IMR-90 (cell line): ENCODE measurements around the gene WSB1. TPM values are rescaled to one million over a fixed set of nuclear protein-coding genes. Genes with fewer than 3 reads are reported as not detected.

Experiments
- ATAC-seq: fragments of 200-7000 bp; cut with Tn5 transposase; 2 replicates; pipeline ENCODE4 v1.9.1; 2020; ENCODE audit warnings: low read depth, mild to moderate bottlenecking, moderate library complexity
- BruUV-seq: library from RNA; stranded (reverse); fragments of 400-500 nt; replicated peaks from 2 replicates; lab custom pipeline; 2021; lab: Mats Ljungman, UMichigan
- CTCF ChIA-PET: fragments of 300-600 bp; formaldehyde crosslinking; extraction: SDS; loops from one replicate; lab custom pipeline; 2021; ENCODE audit warnings: antibody characterized with exemption; lab: Yijun Ruan, JAX
- POLR2A ChIA-PET: fragments of 300-600 bp; sonication (Branson Sonifier 250); formaldehyde crosslinking; loops from one replicate; lab custom pipeline; 2022; ENCODE audit warnings: antibody characterized with exemption; ENCODE audit not compliant: unreplicated experiment; lab: Charles Lee
- DNase-seq: peaks from one replicate; pipeline ENCODE4 v3.0.0; 2013
- H2AFZ ChIP-seq: replicated peaks from 2 replicates; pipeline ENCODE3; 2013; ENCODE audit warnings: low read length, mild to moderate bottlenecking; ENCODE audit not compliant: poor library complexity
- H2AK5ac ChIP-seq: 2 replicates; pipeline ENCODE4 v1.6.1; 2013; ENCODE audit warnings: low read depth, low read length, inconsistent platforms
- H2AK9ac ChIP-seq: replicated peaks from 2 replicates; pipeline ENCODE3; 2013; ENCODE audit warnings: mild to moderate bottlenecking, low read depth, low read length, moderate library complexity; ENCODE audit not compliant: poor library complexity
- H2BK120ac ChIP-seq: 2 replicates; pipeline ENCODE4 v1.6.1; 2013; ENCODE audit warnings: low read depth, low read length, inconsistent platforms
- H2BK15ac ChIP-seq: 3 replicates; pipeline ENCODE4 v1.6.1; 2013; ENCODE audit warnings: low read depth, low read length, inconsistent platforms
- H2BK20ac ChIP-seq: 2 replicates; pipeline ENCODE4 v1.6.1; 2013; ENCODE audit warnings: low read depth, mild to moderate bottlenecking, inconsistent platforms, low read length, moderate library complexity
- H2BK5ac ChIP-seq: 2 replicates; pipeline ENCODE4 v1.6.1; 2013; ENCODE audit warnings: mild to moderate bottlenecking, low read depth, low read length, inconsistent platforms; ENCODE audit not compliant: poor library complexity, severe bottlenecking
- H3K14ac ChIP-seq: replicated peaks from 2 replicates; pipeline ENCODE4 v1.6.1; 2013; ENCODE audit warnings: low read depth, low read length, inconsistent platforms
- H3K18ac ChIP-seq: 2 replicates; pipeline ENCODE4 v1.6.1; 2013; ENCODE audit warnings: low read depth, low read length, control low read depth
- H3K23ac ChIP-seq: 2 replicates; pipeline ENCODE4 v1.6.1; 2013; ENCODE audit warnings: low read depth, low read length, inconsistent platforms
- H3K27ac ChIP-seq: 2 replicates; pipeline ENCODE4 v1.5.1; 2013; ENCODE audit warnings: mild to moderate bottlenecking, control low read depth, low read length; ENCODE audit not compliant: insufficient read depth
- H3K27me3 ChIP-seq: 2 replicates; pipeline ENCODE4 v1.6.1; 2013; ENCODE audit warnings: low read length; ENCODE audit not compliant: control insufficient read depth, insufficient read depth
- H3K36me3 ChIP-seq: 2 replicates; pipeline ENCODE4 v1.6.1; 2013; ENCODE audit warnings: low read length, mixed read lengths; ENCODE audit not compliant: control insufficient read depth, insufficient read depth
- H3K4ac ChIP-seq: 2 replicates; pipeline ENCODE4 v1.6.1; 2013; ENCODE audit warnings: low read depth, low read length, inconsistent platforms
- H3K4me1 ChIP-seq: 2 replicates; pipeline ENCODE4 v1.6.1; 2013; ENCODE audit warnings: low read length, mixed read lengths; ENCODE audit not compliant: control insufficient read depth, insufficient read depth
- H3K4me2 ChIP-seq: 2 replicates; pipeline ENCODE4 v1.6.1; 2013; ENCODE audit warnings: low read depth, mild to moderate bottlenecking, control low read depth, low read length, moderate library complexity
- H3K4me3 ChIP-seq: 2 replicates; pipeline ENCODE4 v1.5.1; 2013; ENCODE audit warnings: low read depth, mild to moderate bottlenecking, control low read depth, low read length, moderate library complexity; ENCODE audit not compliant: insufficient read depth
- H3K56ac ChIP-seq: 2 replicates; pipeline ENCODE4 v1.6.1; 2013; ENCODE audit warnings: low read length, inconsistent platforms; ENCODE audit not compliant: insufficient read depth; ENCODE audit errors: extremely low read depth
- H3K79me1 ChIP-seq, 2 experiments: 2 replicates each; pipeline ENCODE4 v1.6.1; 2013; ENCODE audit warnings: low read length in 2 of 2, inconsistent platforms in 1 of 2, low read depth in 1 of 2
- H3K9ac ChIP-seq: 2 replicates; pipeline ENCODE4 v1.6.1; 2013; ENCODE audit warnings: low read depth, low read length, control low read depth
- H3K9me1 ChIP-seq: 2 replicates; pipeline ENCODE4 v1.6.1; 2013; ENCODE audit warnings: low read length, inconsistent platforms; ENCODE audit not compliant: insufficient read depth
- H3K9me3 ChIP-seq: 2 replicates; pipeline ENCODE4 v1.6.1; 2013; ENCODE audit warnings: low read length; ENCODE audit not compliant: control insufficient read depth, insufficient read depth
- H4K20me1 ChIP-seq: 2 replicates; pipeline ENCODE4 v1.6.1; 2013; ENCODE audit warnings: low read length, inconsistent platforms; ENCODE audit not compliant: insufficient read depth
- H4K5ac ChIP-seq: 2 replicates; pipeline ENCODE4 v1.6.1; 2013; ENCODE audit warnings: mild to moderate bottlenecking, low read depth, low read length, control low read depth
- H4K8ac ChIP-seq, 2 experiments: 2 replicates each; pipeline ENCODE4 v1.6.1; 2013; ENCODE audit warnings: low read depth in 2 of 2, low read length in 2 of 2, control low read depth in 1 of 2, inconsistent platforms in 1 of 2
- H4K91ac ChIP-seq: 2 replicates; pipeline ENCODE4 v1.6.1; 2013; ENCODE audit warnings: low read depth, low read length, inconsistent platforms; ENCODE audit not compliant: insufficient read depth
- CEBPB ChIP-seq: IDR thresholded peaks from 2 replicates; pipeline ENCODE4 v1.6.1; 2012; ENCODE audit warnings: low read depth, low read length, improper control_type of control experiment
- MAFK ChIP-seq: IDR thresholded peaks from 2 replicates; pipeline ENCODE4 v1.6.1; 2012; ENCODE audit warnings: low read depth, low read length, improper control_type of control experiment
- MXI1 ChIP-seq: IDR thresholded peaks from 2 replicates; pipeline ENCODE4 v1.6.1; 2012; ENCODE audit warnings: low read depth, mild to moderate bottlenecking, low read length, moderate library complexity, borderline replicate concordance
- RAD21 ChIP-seq: IDR thresholded peaks from 2 replicates; pipeline ENCODE4 v1.6.1; 2012; ENCODE audit warnings: low read length, improper control_type of control experiment
- USF2 ChIP-seq: fragments of 150-350 bp; IDR thresholded peaks from 2 replicates; pipeline ENCODE4 v1.6.1; 2017; ENCODE audit warnings: mild to moderate bottlenecking, antibody characterized with exemption, low read length, low read depth
- WGBS, 2 experiments: methylation state at CpG; one replicate each; pipeline versions ENCODE4 v1.1.5 to v1.1.7; 2013; ENCODE audit warnings: missing lambda C conversion rate in 2 of 2; ENCODE audit not compliant: insufficient read length in 1 of 2; ENCODE audit errors: extremely low coverage in 2 of 2; 5-methylcytosine and 5-hydroxymethylcytosine counted together
- dilution Hi-C: fragments of 300-500 bp; cut with HindIII; formaldehyde crosslinking; loops from one replicate; pipeline ENCODE4 v1.14.3; 2018; ENCODE audit warnings: low sequenced_read_pairs; ENCODE audit not compliant: unreplicated experiment
- in situ Hi-C: fragments of 300-500 bp; cut with MboI; formaldehyde crosslinking; loops from 3 replicates; pipeline ENCODE4 v1.14.3; 2019; ENCODE audit warnings: low sequenced_read_pairs, inconsistent platforms, mixed read lengths
- intact Hi-C: fragments of 100-400 bp; cut with micrococcal nuclease; formaldehyde crosslinking; loops from 2 replicates; pipeline ENCODE4 v1.10.0; 2022
- polyA plus RNA-seq, 3 experiments: library from polyadenylated mRNA; depleted of rRNA; stranded (reverse); fragments of >200 nt; gene quantifications; 2 replicates each; pipeline ENCODE4 v1.2.3, GENCODE V29; 2012; ENCODE audit warnings: low replicate concordance in 1 of 3
- total RNA-seq: library from RNA; depleted of rRNA; stranded (reverse); fragments of >200 nt; gene quantifications from 2 replicates; pipeline ENCODE4 v1.2.3, GENCODE V29; 2012

Gene WSB1
- total and polyA plus RNA-seq, 2 of the 4 experiments (the other 2 are of a cell fraction) = 140 to 266 TPM

- Histone ChIP-seq H3K23ac (no peak overlapping the region), H3K56ac (no peak overlapping the region), H3K18ac (no peak overlapping the region), H2AK9ac (no peak overlapping the region), H3K4ac (no peak overlapping the region), H4K91ac (no peak overlapping the region), H3K4me2 (no peak overlapping the region), H3K9me1 (no peaks in the 10 kb centered on the region), H3K36me3 (no peaks in the 10 kb centered on the region), H3K14ac (no peak overlapping the region), H2BK5ac (no peak overlapping the region), H3K79me1 (no peaks in the 10 kb centered on the region), H3K4me3 (no peak overlapping the region), H4K8ac (no peak overlapping the region), H3K4me1 (no peaks in the 10 kb centered on the region), H2AFZ (no peak overlapping the region), H2BK20ac (no peak overlapping the region), H3K27me3 (peaks cover 21% of the 10 kb centered on the region), H3K27ac (no peak overlapping the region), H2BK120ac (no peak overlapping the region), H2BK15ac (no peak overlapping the region), H3K9me3 (no peaks in the 10 kb centered on the region), H3K9ac (no peak overlapping the region), H2AK5ac (no peak overlapping the region), H4K20me1 (no peaks in the 10 kb centered on the region), H4K5ac (no peak overlapping the region)
- no peak for ATAC-seq
- DNase-seq = no peak
- 70% methylated on average over 3 of the region's 7 CpGs; no CpG with 5 or more reads in 1 of the 2 experiments for WGBS, 2 experiments
- ChIA-PET CTCF (no interaction called here), POLR2A (no interaction called here)
- BruUV-seq = no TSS peak
- TF ChIP-seq CEBPB = no peak
- TF ChIP-seq MXI1 = no peak
- TF ChIP-seq RAD21 = no peak
- TF ChIP-seq MAFK = no peak
- TF ChIP-seq USF2 = no peak
- dilution Hi-C loops = no loop called here
- in situ Hi-C loops = no loop called here
- intact Hi-C loops = no loop called here
These were observed 23.9 kb upstream of the WSB1 start for GRCh38 chr17:27269974-27270373.
